ENCODE data around the gene FBXL19. TPM values are rescaled to one million over a fixed set of nuclear protein-coding genes. Genes with fewer than 3 reads are reported as not detected.

The FBXL19 gene
- total and polyA plus RNA-seq, 2 of the 13 experiments (the other 11 are each of a cell fraction or from before 2014, with no cell fraction given), result 6.0 to 13.7 TPM

DNA sequence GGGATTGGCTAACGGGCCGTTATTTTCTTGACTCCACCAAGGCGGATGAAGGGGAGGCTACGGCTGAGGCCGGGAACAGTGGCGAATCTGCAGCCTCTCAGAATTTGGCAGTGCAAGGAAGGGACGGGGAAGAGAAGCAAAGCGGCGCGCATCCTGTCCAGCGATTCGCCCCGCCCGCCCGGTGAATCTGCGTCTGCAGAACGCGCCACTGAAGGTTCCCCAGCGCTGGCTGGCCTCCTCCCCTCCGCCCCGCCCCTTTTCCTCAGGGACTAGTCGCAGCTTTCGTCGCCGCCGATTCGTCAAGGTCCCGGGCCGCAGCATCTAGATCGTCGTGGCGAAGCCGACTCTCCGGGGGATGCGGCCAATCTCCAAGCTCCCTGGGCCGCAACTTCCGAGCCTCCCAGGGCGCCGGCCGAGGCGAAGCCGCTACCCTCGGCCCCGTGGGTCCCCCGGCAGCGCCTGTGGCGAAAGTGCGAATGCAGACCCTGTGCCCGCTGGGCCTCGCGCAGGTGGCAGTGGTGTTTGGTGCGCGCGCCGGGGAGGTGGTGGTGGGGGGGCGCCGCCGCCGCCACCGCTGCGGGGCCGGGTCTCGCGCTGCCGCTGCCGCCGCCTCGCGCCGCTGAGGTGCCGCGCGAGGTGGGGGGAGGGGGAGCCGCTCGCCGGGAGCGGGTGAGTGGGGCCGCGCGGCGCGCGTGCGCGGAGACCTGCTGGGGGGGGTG, 34.2 kb downstream of the FBXL19 start, which contains the start of gene SETD1A (continued):
- TF ChIP-seq KMT2B (CRISPR knock-in tag; IDR thresholded peaks at IDR 0.05) (peak; percentile 58), POLR2AphosphoS5 (IDR thresholded peaks at IDR 0.05; ENCODE audit: low read depth, low read length) (no peak), ZBTB37 (CRISPR knock-in tag; IDR thresholded peaks at IDR 0.05) (peak; percentile 78), TBX2 (CRISPR knock-in tag; IDR thresholded peaks at IDR 0.05; ENCODE audit: borderline replicate concordance) (peak; percentile 76; the same call in 1 of the 2 replicates), HCFC1 (IDR thresholded peaks at IDR 0.05; ENCODE audit: low read depth, low read length) (peak; percentile 53; the same call in 1 of the 2 replicates), ETV6 (CRISPR knock-in tag; conservative IDR thresholded peaks at IDR 0.05) (peak; percentile 55), MXD4 (CRISPR knock-in tag; IDR thresholded peaks at IDR 0.05) (peak; percentile 86), ZSCAN5A (CRISPR knock-in tag; IDR thresholded peaks at IDR 0.05; ENCODE audit: borderline replicate concordance) (no peak), ZNF891 (CRISPR knock-in tag; IDR thresholded peaks at IDR 0.05) (peak; percentile 88), ERF (CRISPR knock-in tag; IDR thresholded peaks at IDR 0.05) (peak; percentile 69), KLF15 (CRISPR knock-in tag; IDR thresholded peaks at IDR 0.05; ENCODE audit: borderline replicate concordance) (peak; percentile 92; the same call in 1 of the 2 replicates), SMAD1 (CRISPR knock-in tag; IDR thresholded peaks at IDR 0.05; ENCODE audit: borderline replicate concordance, low read depth) (no peak), CBFB (CRISPR knock-in tag; IDR thresholded peaks at IDR 0.05) (peak; percentile 77; the same call in 1 of the 2 replicates), IKZF4 (CRISPR knock-in tag; IDR thresholded peaks at IDR 0.05; ENCODE audit: borderline replicate concordance, low read depth, not compliant biosample characterization) (no peak), FOXC1 (CRISPR knock-in tag; IDR thresholded peaks at IDR 0.05; ENCODE audit: borderline replicate concordance) (peak; percentile 87), HOXD1 (CRISPR knock-in tag; IDR thresholded peaks at IDR 0.05) (no peak; the same call in 1 of the 2 replicates), SNRNP70 (IDR thresholded peaks at IDR 0.05; ENCODE audit: low read depth, low read length) (no peak), SP4 (CRISPR knock-in tag; IDR thresholded peaks at IDR 0.05) (peak; percentile 95), SP5 (CRISPR knock-in tag; IDR thresholded peaks at IDR 0.05; ENCODE audit: borderline replicate concordance, low read depth) (peak; percentile 97), ZNF331 (CRISPR knock-in tag; IDR thresholded peaks at IDR 0.05) (peak; percentile 38; the same call in 1 of the 2 replicates), RBAK (CRISPR knock-in tag; IDR thresholded peaks at IDR 0.05) (no peak), ATF1 (CRISPR knock-in tag; IDR thresholded peaks at IDR 0.05) (peak; percentile 85), NPAS2 (CRISPR knock-in tag; IDR thresholded peaks at IDR 0.05; ENCODE audit: borderline replicate concordance) (no peak), HOXA9 (CRISPR knock-in tag; IDR thresholded peaks at IDR 0.05; ENCODE audit: borderline replicate concordance) (no peak; the same call in 1 of the 2 replicates), HNRNPK (IDR thresholded peaks at IDR 0.05; ENCODE audit: low read depth, low read length, poor library complexity, severe bottlenecking) (peak; percentile 97), YY1 (IDR thresholded peaks at IDR 0.05; ENCODE audit: insufficient read depth, insufficient replicate concordance, low read depth, low read length) (peak; percentile 50)
- TF ChIP-seq, protein P1, sequence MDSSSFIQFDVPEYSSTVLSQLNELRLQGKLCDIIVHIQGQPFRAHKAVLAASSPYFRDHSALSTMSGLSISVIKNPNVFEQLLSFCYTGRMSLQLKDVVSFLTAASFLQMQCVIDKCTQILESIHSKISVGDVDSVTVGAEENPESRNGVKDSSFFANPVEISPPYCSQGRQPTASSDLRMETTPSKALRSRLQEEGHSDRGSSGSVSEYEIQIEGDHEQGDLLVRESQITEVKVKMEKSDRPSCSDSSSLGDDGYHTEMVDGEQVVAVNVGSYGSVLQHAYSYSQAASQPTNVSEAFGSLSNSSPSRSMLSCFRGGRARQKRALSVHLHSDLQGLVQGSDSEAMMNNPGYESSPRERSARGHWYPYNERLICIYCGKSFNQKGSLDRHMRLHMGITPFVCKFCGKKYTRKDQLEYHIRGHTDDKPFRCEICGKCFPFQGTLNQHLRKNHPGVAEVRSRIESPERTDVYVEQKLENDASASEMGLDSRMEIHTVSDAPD (CRISPR knock-in tag; IDR thresholded peaks at IDR 0.05), result 0 out of 2 replicates have a peak, but pooled peaks have one; percentile 31

Data from HepG2 (cell line).